OCI-LY3 (cell line): Measurements from ENCODE around the gene STAT3.

Experiments used
- EZH2phosphoT487 ChIP-seq: fragments of 200-600 bp; shearing (Covaris generic); IDR thresholded peaks from 2 replicates; pipeline ENCODE4 v1.6.1; 2018; ENCODE audit warnings: antibody characterized with exemption, mixed run types, low read depth
- TF ChIP-seq, protein P1 (sequence below): fragments of 200-600, 300-600 bp; sonication (generic); IDR thresholded peaks from 2 replicates; pipeline ENCODE4 v1.5.1; 2014; ENCODE audit warnings: antibody characterized with exemption, low read length, low read depth

DNA sequence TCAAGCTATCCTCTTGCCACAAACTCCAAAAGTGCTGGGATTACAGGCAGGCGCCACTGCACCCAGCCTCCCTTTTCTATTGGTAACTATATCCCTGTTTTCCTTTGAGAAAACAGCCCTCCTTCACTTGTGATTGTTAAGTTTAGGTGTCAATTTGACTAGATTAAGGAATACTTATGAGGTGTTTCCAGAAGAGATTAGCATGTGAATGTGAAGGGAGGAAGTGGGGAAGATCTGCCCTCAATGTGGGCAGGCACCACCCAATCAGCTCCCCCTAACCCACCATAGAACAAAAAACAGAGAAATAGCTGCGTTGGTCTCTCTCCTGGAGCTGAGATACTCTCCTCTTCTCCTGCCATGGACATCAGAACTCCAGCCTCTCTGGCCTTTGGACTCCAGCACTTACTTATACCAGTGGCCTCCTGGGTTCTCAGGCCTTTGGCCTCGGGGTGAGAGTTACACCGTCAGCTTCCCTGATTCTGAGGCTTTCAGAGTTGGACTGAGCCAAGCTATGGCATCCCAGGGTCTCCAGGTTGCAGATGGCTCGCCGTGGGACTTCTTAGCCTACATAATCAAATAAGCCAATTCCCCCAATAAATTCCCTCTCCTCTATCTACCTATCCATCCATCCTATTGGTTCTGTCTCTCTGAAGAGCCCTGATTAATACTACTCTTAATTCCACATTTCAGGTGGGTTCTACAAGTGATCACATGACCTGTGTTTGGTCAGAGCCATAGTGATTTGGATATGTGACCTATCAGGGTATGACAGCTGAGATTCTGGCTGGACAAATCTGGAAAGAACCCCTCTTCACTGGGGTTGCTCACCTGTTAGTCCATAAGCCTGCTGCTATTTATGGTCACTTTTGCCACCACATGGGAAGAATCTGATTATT is 12.0 kb upstream of the STAT3 start:
- TF ChIP-seq, protein P1, sequence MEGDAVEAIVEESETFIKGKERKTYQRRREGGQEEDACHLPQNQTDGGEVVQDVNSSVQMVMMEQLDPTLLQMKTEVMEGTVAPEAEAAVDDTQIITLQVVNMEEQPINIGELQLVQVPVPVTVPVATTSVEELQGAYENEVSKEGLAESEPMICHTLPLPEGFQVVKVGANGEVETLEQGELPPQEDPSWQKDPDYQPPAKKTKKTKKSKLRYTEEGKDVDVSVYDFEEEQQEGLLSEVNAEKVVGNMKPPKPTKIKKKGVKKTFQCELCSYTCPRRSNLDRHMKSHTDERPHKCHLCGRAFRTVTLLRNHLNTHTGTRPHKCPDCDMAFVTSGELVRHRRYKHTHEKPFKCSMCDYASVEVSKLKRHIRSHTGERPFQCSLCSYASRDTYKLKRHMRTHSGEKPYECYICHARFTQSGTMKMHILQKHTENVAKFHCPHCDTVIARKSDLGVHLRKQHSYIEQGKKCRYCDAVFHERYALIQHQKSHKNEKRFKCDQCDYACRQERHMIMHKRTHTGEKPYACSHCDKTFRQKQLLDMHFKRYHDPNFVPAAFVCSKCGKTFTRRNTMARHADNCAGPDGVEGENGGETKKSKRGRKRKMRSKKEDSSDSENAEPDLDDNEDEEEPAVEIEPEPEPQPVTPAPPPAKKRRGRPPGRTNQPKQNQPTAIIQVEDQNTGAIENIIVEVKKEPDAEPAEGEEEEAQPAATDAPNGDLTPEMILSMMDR = no peak
- no peak for TF ChIP-seq EZH2phosphoT487
